Measurements from ENCODE around the gene ZNF142. TPM values are rescaled to one million over a fixed set of nuclear protein-coding genes. Genes with fewer than 3 reads are reported as not detected.
A peak's percentile ranks its signal among the peaks of the same experiment; 100 is the strongest.

ZNF142 gene
- total RNA-seq, 3 donors from 2014 or later, result 68.5 to 75.5 (median 70.5) TPM

GRCh38 chr2:218631837-218632236 is 27.6 kb downstream of the ZNF142 start:
- ATAC-seq, result no peak
- DNase-seq, result no peak
- Mint-ChIP-seq H3K36me3 (ENCODE audit: insufficient read depth) (peaks cover 6% of the 10 kb centered on the region), H3K27me3 (ENCODE audit: low read depth) (no peaks in the 10 kb centered on the region), H3K9me3 (no peaks in the 10 kb centered on the region), H3K4me3 (no peak overlapping the region), H3K4me1 (ENCODE audit: low read depth) (no peaks in the 10 kb centered on the region)

GRCh38 chr2:218627939-218628338 is 31.5 kb downstream of the ZNF142 start:
- Mint-ChIP-seq H3K4me1 (ENCODE audit: low read depth) (no peaks in the 10 kb centered on the region), H3K27me3 (ENCODE audit: low read depth) (no peaks in the 10 kb centered on the region), H3K36me3 (ENCODE audit: insufficient read depth) (no peaks in the 10 kb centered on the region), H3K4me3 (no peak overlapping the region), H3K9me3 (no peaks in the 10 kb centered on the region)
- ATAC-seq (peak in 1 of 2 donors; percentile 43), DNase-seq (no peak)

GRCh38 chr2:218626369-218626768 is 33.1 kb downstream of the ZNF142 start:
- no peaks in the 10 kb centered on the region for H3K36me3 Mint-ChIP-seq (ENCODE audit: insufficient read depth)
- H3K9me3 Mint-ChIP-seq, result no peaks in the 10 kb centered on the region
- no peak overlapping the region for H3K4me3 Mint-ChIP-seq
- H3K27me3 Mint-ChIP-seq (ENCODE audit: low read depth), result no peaks in the 10 kb centered on the region
- DNase-seq (no peak), ATAC-seq (no peak)
- H3K4me1 Mint-ChIP-seq (ENCODE audit: low read depth), result no peaks in the 10 kb centered on the region

- no peaks in the 10 kb centered on the region for H3K27me3 Mint-ChIP-seq (ENCODE audit: low read depth)
- H3K4me1 Mint-ChIP-seq (ENCODE audit: low read depth), result no peaks in the 10 kb centered on the region
- H3K9me3 Mint-ChIP-seq, result no peaks in the 10 kb centered on the region
- no peak overlapping the region for H3K4me3 Mint-ChIP-seq
- no peak for DNase-seq
- no peak for ATAC-seq
- H3K36me3 Mint-ChIP-seq (ENCODE audit: insufficient read depth), result no peaks in the 10 kb centered on the region
These were observed 36.1 kb downstream of the ZNF142 start for GRCh38 chr2:218623366-218623705.

- Mint-ChIP-seq H3K4me1 (ENCODE audit: low read depth) (no peaks in the 10 kb centered on the region), H3K4me3 (no peak overlapping the region), H3K9me3 (no peaks in the 10 kb centered on the region), H3K27me3 (ENCODE audit: low read depth) (no peaks in the 10 kb centered on the region), H3K36me3 (ENCODE audit: insufficient read depth) (no peaks in the 10 kb centered on the region)
- DNase-seq, result no peak
- no peak for ATAC-seq
These were observed 36.6 kb downstream of the ZNF142 start for GRCh38 chr2:218622606-218623365.

- H3K4me3 Mint-ChIP-seq, result no peak overlapping the region
- ATAC-seq (no peak), DNase-seq (no peak)
- no peaks in the 10 kb centered on the region for H3K4me1 Mint-ChIP-seq (ENCODE audit: low read depth)
- no peaks in the 10 kb centered on the region for H3K27me3 Mint-ChIP-seq (ENCODE audit: low read depth)
- no peaks in the 10 kb centered on the region for H3K9me3 Mint-ChIP-seq
- H3K36me3 Mint-ChIP-seq (ENCODE audit: insufficient read depth), result no peaks in the 10 kb centered on the region
These were observed 38.4 kb downstream of the ZNF142 start for GRCh38 chr2:218621007-218621406.

GRCh38 chr2:218618102-218618860 is 41.1 kb downstream of the ZNF142 start:
- Mint-ChIP-seq H3K36me3 (ENCODE audit: insufficient read depth) (no peaks in the 10 kb centered on the region), H3K9me3 (no peaks in the 10 kb centered on the region), H3K4me3 (no peak overlapping the region), H3K4me1 (ENCODE audit: low read depth) (no peaks in the 10 kb centered on the region), H3K27me3 (ENCODE audit: low read depth) (no peaks in the 10 kb centered on the region)
- ATAC-seq, result no peak
- DNase-seq, result no peak

- Mint-ChIP-seq H3K4me1 (ENCODE audit: low read depth) (no peaks in the 10 kb centered on the region), H3K27me3 (ENCODE audit: low read depth) (peaks cover 2% of the 10 kb centered on the region), H3K36me3 (ENCODE audit: insufficient read depth) (no peaks in the 10 kb centered on the region), H3K4me3 (no peak overlapping the region), H3K9me3 (no peaks in the 10 kb centered on the region)
- ATAC-seq (no peak), DNase-seq (no peak)
These were observed 43.5 kb downstream of the ZNF142 start for GRCh38 chr2:218615868-218616315.

GRCh38 chr2:218607436-218608115 is 51.8 kb downstream of the ZNF142 start, which contains the start of gene PLCD4:
TSS of gene PLCD4 (plus strand) at chr2:218607899. CDS start at chr2:218615740, 7,841 bp downstream.
- Mint-ChIP-seq H3K27me3 (ENCODE audit: low read depth) (peaks cover 18% of the 10 kb centered on the region), H3K4me1 (ENCODE audit: low read depth) (no peaks in the 10 kb centered on the region), H3K4me3 (no peak within 1 kb of the TSS), H3K9me3 (no peaks in the 10 kb centered on the region), H3K36me3 (ENCODE audit: insufficient read depth) (no peaks in the 10 kb centered on the region)
- ATAC-seq (no peak), DNase-seq (no peak)

- Mint-ChIP-seq H3K9me3 (no peaks in the 10 kb centered on the region), H3K27me3 (ENCODE audit: low read depth) (peaks cover 15% of the 10 kb centered on the region), H3K36me3 (ENCODE audit: insufficient read depth) (no peaks in the 10 kb centered on the region), H3K4me3 (no peak overlapping the region), H3K4me1 (ENCODE audit: low read depth) (no peaks in the 10 kb centered on the region)
- DNase-seq (no peak), ATAC-seq (no peak)
These were observed 54.0 kb downstream of the ZNF142 start for GRCh38 chr2:218605432-218605831.

Other genes with a start within 250 kb of the ZNF142 start
- gene VIL1, start 240.5 kb downstream of the ZNF142 start, total RNA-seq, result under 1 TPM; 0.11 to 0.24 (median 0.23) TPM
- 10 to 100 TPM; 30.9 to 31.4 (median 31.2) TPM for gene USP37, start 91.3 kb downstream of the ZNF142 start, total RNA-seq
- gene CNOT9, start 90.8 kb downstream of the ZNF142 start, total RNA-seq, result 100 to 1,000 TPM; 111 to 126 (median 119) TPM
- gene PLCD4, start 51.7 kb downstream of the ZNF142 start, total RNA-seq, result under 1 TPM in 2 of 3 donors, not detected in 1; 0.05 to 0.40 TPM
- 100 to 1,000 TPM in 1 of 3 donors, 10 to 100 TPM in 2; 94.1 to 106 (median 97.4) TPM for gene BCS1L, start 60 bp upstream of the ZNF142 start, total RNA-seq
- 10 to 100 TPM; 25.6 to 34.6 (median 32.7) TPM for gene RNF25, start 12.4 kb upstream of the ZNF142 start, total RNA-seq
- 10 to 100 TPM; 15.7 to 18.3 (median 15.7) TPM for gene STK36, start 12.5 kb upstream of the ZNF142 start, total RNA-seq
- gene TTLL4, start 51.2 kb upstream of the ZNF142 start, total RNA-seq, result 10 to 100 TPM; 44.2 to 53.0 (median 52.5) TPM
- gene CYP27A1, start 122.5 kb upstream of the ZNF142 start, total RNA-seq, result under 1 TPM; 0.14 to 0.26 (median 0.15) TPM
- not detected for gene PRKAG3, start 172.2 kb upstream of the ZNF142 start, total RNA-seq
- gene WNT6, start 200.2 kb upstream of the ZNF142 start, total RNA-seq, result under 1 TPM in 1 of 3 donors, not detected in 2; 0.11 TPM
- gene WNT10A, start 221.2 kb upstream of the ZNF142 start, total RNA-seq, result 1 to 10 TPM; 1.4 to 2.7 (median 2.3) TPM

All from activated T-cell treated with anti-CD3 and anti-CD28 coated beads, Interleukin-2, amount 50 U/mL, for 4 hours (primary cell).